ENCODE data around the gene GLI2. TPM values are rescaled to one million over a fixed set of nuclear protein-coding genes. Genes with fewer than 3 reads are reported as not detected.
A peak's percentile ranks its signal among the peaks of the same experiment; 100 is the strongest.

GLI2 gene
- total RNA-seq (1 to 10 TPM; 2.1 to 6.4 (median 2.9) TPM), polyA plus RNA-seq (under 1 TPM; 0.23 to 0.76 (median 0.60) TPM)

- H3K27me3 ChIP-seq = peaks cover 0 to 15% (median 0%) of the 10 kb centered on the region in 3 donors
- H3K9me3 ChIP-seq = no peaks in the 10 kb centered on the region
- H3K4me1 ChIP-seq = peaks cover 0 to 50% (median 44%) of the 10 kb centered on the region in 4 donors
- 0 to 1% methylated on average over 59 of the region's 59 CpGs for WGBS, 2 donors
- H3K36me3 ChIP-seq = no peaks in the 10 kb centered on the region
- H3K4me3 ChIP-seq = peak within 1 kb of the TSS; percentile 48 to 62 (median 59)
- H3K27ac ChIP-seq = peak within 1 kb of the TSS; percentile 87 to 95 (median 90)
- intact Hi-C loops (cut with DNase I) = loop anchor here (2.0 to 5.0 kb wide), 7 partner anchors 38 to 335 kb away; no protein-coding TSS in a partner anchor
- no peak for TF ChIP-seq POLR2A (IDR thresholded peaks at IDR 0.05)
- peak in 3 of 4 experiments; percentile 24 to 75 (median 35) for TF ChIP-seq CTCF (IDR thresholded peaks at IDR 0.05)
- peak in 2 of 4 donors; percentile 41 to 61 for TF ChIP-seq POLR2AphosphoS5 (IDR thresholded peaks at IDR 0.05)
- peak; percentile 89 for DNase-seq
Measured at GRCh38 chr2:120735746-120736170, at the start of gene GLI2. TSS of gene GLI2 (plus strand) at chr2:120735868. CDS start at chr2:120797321, 61,453 bp downstream.

- peaks cover 0 to 23% (median 20%) of the 10 kb centered on the region in 4 donors for H3K4me1 ChIP-seq
- no peak overlapping the region for H3K4me3 ChIP-seq
- no peak for DNase-seq
- H3K27me3 ChIP-seq = no peaks in the 10 kb centered on the region
- TF ChIP-seq POLR2A (IDR thresholded peaks at IDR 0.05) = no peak
- no peak for TF ChIP-seq CTCF (IDR thresholded peaks at IDR 0.05)
- no peak for TF ChIP-seq POLR2AphosphoS5 (IDR thresholded peaks at IDR 0.05)
- no peak for TF ChIP-seq EP300 (IDR thresholded peaks at IDR 0.05)
- H3K9me3 ChIP-seq = no peaks in the 10 kb centered on the region
- WGBS, 2 donors = 86 to 90% methylated on average over 12 of the region's 12 CpGs
- intact Hi-C loops (cut with DNase I) = no loop called here
- H3K36me3 ChIP-seq = no peaks in the 10 kb centered on the region
- H3K27ac ChIP-seq = no peak overlapping the region
Measured at GRCh38 chr2:120685974-120686297, 49.7 kb upstream of the GLI2 start.

GRCh38 chr2:120686511-120687168 lies 49.0 kb upstream of the GLI2 start:
- DNase-seq = peak; percentile 29
- H3K4me3 ChIP-seq = no peak overlapping the region
- TF ChIP-seq POLR2AphosphoS5 (IDR thresholded peaks at IDR 0.05) (no peak), POLR2A (IDR thresholded peaks at IDR 0.05) (no peak), EP300 (IDR thresholded peaks at IDR 0.05) (no peak), CTCF (IDR thresholded peaks at IDR 0.05) (no peak)
- H3K27ac ChIP-seq = no peak overlapping the region
- peaks cover 0 to 23% (median 20%) of the 10 kb centered on the region in 4 donors for H3K4me1 ChIP-seq
- WGBS, 2 donors = 85 to 89% methylated on average over 16 of the region's 16 CpGs
- H3K9me3 ChIP-seq = no peaks in the 10 kb centered on the region
- intact Hi-C loops (cut with DNase I) = no loop called here
- no peaks in the 10 kb centered on the region for H3K27me3 ChIP-seq
- no peaks in the 10 kb centered on the region for H3K36me3 ChIP-seq

GRCh38 chr2:120687210-120687609 lies 48.5 kb upstream of the GLI2 start:
- Histone ChIP-seq H3K27me3 (no peaks in the 10 kb centered on the region), H3K4me3 (no peak overlapping the region), H3K27ac (no peak overlapping the region), H3K4me1 (peaks cover 0 to 23% (median 20%) of the 10 kb centered on the region in 4 donors), H3K36me3 (no peaks in the 10 kb centered on the region), H3K9me3 (no peaks in the 10 kb centered on the region)
- TF ChIP-seq POLR2A (IDR thresholded peaks at IDR 0.05) = no peak
- no peak for TF ChIP-seq CTCF (IDR thresholded peaks at IDR 0.05)
- no peak for TF ChIP-seq POLR2AphosphoS5 (IDR thresholded peaks at IDR 0.05)
- TF ChIP-seq EP300 (IDR thresholded peaks at IDR 0.05) = no peak
- intact Hi-C loops (cut with DNase I) = no loop called here
- WGBS, 2 donors = 41 to 64% methylated on average over 2 of the region's 2 CpGs
- DNase-seq = no peak
